ENCODE results near the gene CMSS1. TPM values are rescaled to one million over a fixed set of nuclear protein-coding genes. Genes with fewer than 3 reads are reported as not detected.

Gene CMSS1
- total RNA-seq, 1 experiment from 2014 or later, result 64.1 TPM

- Histone ChIP-seq H2AFZ (ENCODE audit: low read depth, low read length, poor library complexity, severe bottlenecking) (no peak overlapping the region), H3K36me3 (ENCODE audit: control insufficient read depth in 1 of 2, insufficient read depth in 2 of 2, low read length in 2 of 2) (no peaks in the 10 kb centered on the region), H3K4me1 (ENCODE audit: control insufficient read depth in 1 of 2, insufficient read depth in 2 of 2, low read length in 2 of 2) (no peaks in the 10 kb centered on the region), H3K27ac (ENCODE audit: low read depth, low read length) (no peak overlapping the region), H3K4me3 (replicated peaks in 1 of 2; ENCODE audit: low read depth in 1 of 2, low read length in 2 of 2) (no peak overlapping the region), H3K9ac (ENCODE audit: low read length) (no peak overlapping the region), H3K27me3 (ENCODE audit: insufficient read depth, low read length) (no peaks in the 10 kb centered on the region), H3K9me3 (ENCODE audit: control insufficient read depth in 1 of 2, insufficient read depth in 1 of 2, low read depth in 1 of 2, low read length in 2 of 2) (no peaks in the 10 kb centered on the region), H3K4me2 (ENCODE audit: low read length) (no peak overlapping the region), H4K20me1 (ENCODE audit: insufficient read depth) (no peaks in the 10 kb centered on the region), H3K79me2 (ENCODE audit: insufficient read depth, low read length) (no peaks in the 10 kb centered on the region), H3K9me2 (ENCODE audit: insufficient read depth) (no peaks in the 10 kb centered on the region)
- ChIA-PET RAD21 (ENCODE audit: low non-redundant PET in 1 of 2, low total read pairs in 2 of 2, uncharacterized antibody in 2 of 2, unreplicated experiment in 2 of 2) (no interaction called here), CTCF (no interaction called here), POLR2A (no interaction called here)
- BruUV-seq (replicated peaks), result no TSS peak
- DNase-seq (ENCODE audit: low read depth, low spot score) (no peak), ATAC-seq (no peak)
- no peak for TF ChIP-seq RAD21 (IDR thresholded peaks at IDR 0.05; ENCODE audit: low read depth)
- TF ChIP-seq EZH2phosphoT487 (IDR thresholded peaks at IDR 0.05; ENCODE audit: borderline replicate concordance), result no peak
- TF ChIP-seq JUND (IDR thresholded peaks at IDR 0.05), result no peak
- TF ChIP-seq CBX3 (IDR thresholded peaks at IDR 0.05; ENCODE audit: low read depth), result no peak
- no peak for TF ChIP-seq SIN3A (IDR thresholded peaks at IDR 0.05; ENCODE audit: low read depth)
- TF ChIP-seq EGR1 (IDR thresholded peaks at IDR 0.05; ENCODE audit: low read depth), result no peak
- TF ChIP-seq CEBPB (IDR thresholded peaks at IDR 0.05; ENCODE audit: low read depth), result no peak
- TF ChIP-seq, protein P1, sequence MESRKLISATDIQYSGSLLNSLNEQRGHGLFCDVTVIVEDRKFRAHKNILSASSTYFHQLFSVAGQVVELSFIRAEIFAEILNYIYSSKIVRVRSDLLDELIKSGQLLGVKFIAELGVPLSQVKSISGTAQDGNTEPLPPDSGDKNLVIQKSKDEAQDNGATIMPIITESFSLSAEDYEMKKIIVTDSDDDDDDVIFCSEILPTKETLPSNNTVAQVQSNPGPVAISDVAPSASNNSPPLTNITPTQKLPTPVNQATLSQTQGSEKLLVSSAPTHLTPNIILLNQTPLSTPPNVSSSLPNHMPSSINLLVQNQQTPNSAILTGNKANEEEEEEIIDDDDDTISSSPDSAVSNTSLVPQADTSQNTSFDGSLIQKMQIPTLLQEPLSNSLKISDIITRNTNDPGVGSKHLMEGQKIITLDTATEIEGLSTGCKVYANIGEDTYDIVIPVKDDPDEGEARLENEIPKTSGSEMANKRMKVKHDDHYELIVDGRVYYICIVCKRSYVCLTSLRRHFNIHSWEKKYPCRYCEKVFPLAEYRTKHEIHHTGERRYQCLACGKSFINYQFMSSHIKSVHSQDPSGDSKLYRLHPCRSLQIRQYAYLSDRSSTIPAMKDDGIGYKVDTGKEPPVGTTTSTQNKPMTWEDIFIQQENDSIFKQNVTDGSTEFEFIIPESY (IDR thresholded peaks at IDR 0.05; ENCODE audit: extremely low read depth, insufficient replicate concordance, low read length), result no peak
- TF ChIP-seq ZFX (IDR thresholded peaks at IDR 0.05), result no peak
- TF ChIP-seq, protein P2, sequence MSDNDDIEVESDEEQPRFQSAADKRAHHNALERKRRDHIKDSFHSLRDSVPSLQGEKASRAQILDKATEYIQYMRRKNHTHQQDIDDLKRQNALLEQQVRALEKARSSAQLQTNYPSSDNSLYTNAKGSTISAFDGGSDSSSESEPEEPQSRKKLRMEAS (IDR thresholded peaks at IDR 0.05), result no peak
- no peak for TF ChIP-seq CTCF (IDR thresholded peaks at IDR 0.05 in 2 of 3, conservative IDR thresholded peaks at IDR 0.05 in 1 of 3; ENCODE audit: borderline replicate concordance in 1 of 3, insufficient read depth in 1 of 3, low read depth in 2 of 3, low read length in 2 of 3)
- intact Hi-C loops (cut with micrococcal nuclease), result no loop called here
Observed at GRCh38 chr3:100213891-100214573, 396.4 kb downstream of the CMSS1 start.
